ENCODE measurements around the gene CSNK2A2. TPM values are rescaled to one million over a fixed set of nuclear protein-coding genes. Genes with fewer than 3 reads are reported as not detected.

Gene CSNK2A2
- total RNA-seq, 1 donor from 2014 or later: 72.1 TPM

- Histone ChIP-seq H3K27ac (no peak overlapping the region), H3K4me3 (no peak overlapping the region), H3K36me3 (no peaks in the 10 kb centered on the region), H3K9me3 (no peaks in the 10 kb centered on the region), H3K4me1 (no peaks in the 10 kb centered on the region), H3K27me3 (ENCODE audit: low read depth) (no peaks in the 10 kb centered on the region)
- no peak for DNase-seq
- no peak for ATAC-seq
- no peak for TF ChIP-seq CTCF (IDR thresholded peaks at IDR 0.05)
- intact Hi-C loops (cut with DNase I): no loop called here
Measured at GRCh38 chr16:58219432-58219831, 21.5 kb upstream of the CSNK2A2 start.

GRCh38 chr16:58218786-58219185 is 20.9 kb upstream of the CSNK2A2 start:
- Histone ChIP-seq H3K4me3 (no peak overlapping the region), H3K36me3 (no peaks in the 10 kb centered on the region), H3K4me1 (no peaks in the 10 kb centered on the region), H3K27me3 (ENCODE audit: low read depth) (no peaks in the 10 kb centered on the region), H3K27ac (no peak overlapping the region), H3K9me3 (no peaks in the 10 kb centered on the region)
- TF ChIP-seq CTCF (IDR thresholded peaks at IDR 0.05): no peak
- no peak for DNase-seq
- no peak for ATAC-seq
- intact Hi-C loops (cut with DNase I): no loop called here

GRCh38 chr16:58217311-58217925 is 19.5 kb upstream of the CSNK2A2 start:
- Histone ChIP-seq H3K9me3 (no peaks in the 10 kb centered on the region), H3K27me3 (ENCODE audit: low read depth) (no peaks in the 10 kb centered on the region), H3K4me1 (no peaks in the 10 kb centered on the region), H3K27ac (no peak overlapping the region), H3K4me3 (no peak overlapping the region), H3K36me3 (no peaks in the 10 kb centered on the region)
- ATAC-seq (no peak), DNase-seq (no peak)
- no peak for TF ChIP-seq CTCF (IDR thresholded peaks at IDR 0.05)
- intact Hi-C loops (cut with DNase I): no loop called here

- TF ChIP-seq CTCF (IDR thresholded peaks at IDR 0.05): no peak
- H3K9me3 ChIP-seq: no peaks in the 10 kb centered on the region
- intact Hi-C loops (cut with DNase I): no loop called here
- H3K4me3 ChIP-seq: no peak overlapping the region
- H3K27me3 ChIP-seq (ENCODE audit: low read depth): no peaks in the 10 kb centered on the region
- no peaks in the 10 kb centered on the region for H3K36me3 ChIP-seq
- DNase-seq (no peak), ATAC-seq (peak; percentile 49 to 91)
- no peak overlapping the region for H3K27ac ChIP-seq
- no peaks in the 10 kb centered on the region for H3K4me1 ChIP-seq
Measured at GRCh38 chr16:58212824-58213655, 15.1 kb upstream of the CSNK2A2 start.

- DNase-seq (no peak), ATAC-seq (no peak)
- Histone ChIP-seq H3K27me3 (ENCODE audit: low read depth) (no peaks in the 10 kb centered on the region), H3K4me3 (no peak overlapping the region), H3K27ac (no peak overlapping the region), H3K9me3 (no peaks in the 10 kb centered on the region), H3K4me1 (no peaks in the 10 kb centered on the region), H3K36me3 (no peaks in the 10 kb centered on the region)
- TF ChIP-seq CTCF (IDR thresholded peaks at IDR 0.05): no peak
- intact Hi-C loops (cut with DNase I): no loop called here
Measured at GRCh38 chr16:58211846-58212245, 13.9 kb upstream of the CSNK2A2 start.
